ENCODE measurements around the gene FES. TPM values are rescaled to one million over a fixed set of nuclear protein-coding genes. Genes with fewer than 3 reads are reported as not detected.

Gene FES
- total and polyA plus RNA-seq, 2 donors (not counting 1 experiment from before 2014, with no cell fraction given), result 5.5 to 31.2 TPM

DNA sequence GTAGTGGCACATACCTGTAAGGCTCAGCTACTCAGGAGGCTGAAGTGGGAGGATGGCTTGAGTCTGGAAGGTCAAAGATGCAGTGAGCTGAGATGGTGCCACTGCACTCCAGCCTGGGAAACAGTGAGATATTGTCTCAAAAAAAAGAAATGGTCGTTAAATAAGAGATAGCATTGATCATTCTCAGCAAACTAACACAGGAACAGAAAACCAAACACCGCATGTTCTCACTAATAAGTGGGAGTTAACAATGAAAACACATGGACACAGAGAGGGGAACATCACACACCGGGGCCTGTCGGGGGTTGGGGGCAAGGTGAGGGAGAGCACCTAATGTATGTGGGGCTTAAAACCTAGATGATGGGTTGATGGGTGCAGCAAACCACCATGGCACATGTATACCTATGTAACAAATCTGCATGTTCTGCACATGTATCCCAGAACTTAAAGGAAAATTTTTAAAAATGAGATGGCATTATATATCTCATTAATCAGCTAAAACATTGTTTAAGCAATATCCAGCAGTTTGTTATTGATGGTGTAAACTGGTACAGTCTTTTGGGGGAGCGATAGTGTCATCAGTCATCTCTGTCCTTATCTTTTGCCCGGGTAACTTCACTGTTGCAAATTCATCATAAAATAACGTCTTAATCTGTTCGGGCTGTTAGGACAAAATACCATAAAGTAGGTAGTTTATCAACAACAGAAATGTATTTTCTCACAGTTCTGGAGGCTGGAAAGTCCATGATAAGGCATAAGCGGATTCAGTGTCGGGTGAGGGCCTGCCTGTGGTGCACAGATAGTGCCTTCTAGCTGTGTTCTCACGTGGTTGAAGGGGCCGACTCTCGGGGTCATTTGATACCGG is 17.1 kb downstream of the FES start:
- no peaks in the 10 kb centered on the region for H3K9me3 ChIP-seq (ENCODE audit: control insufficient read depth, insufficient read depth, low read depth, low read length)
- H3K4me3 ChIP-seq (replicated peaks in 1 of 4; ENCODE audit: control extremely low read depth in 1 of 4, insufficient read depth in 1 of 4, low read depth in 3 of 4, low read length in 4 of 4), result peak overlapping the region in 2 of 4 experiments; percentile 70 to 75
- no peak overlapping the region for H3K27ac ChIP-seq (ENCODE audit: insufficient read depth, low read length)
- no peak for TF ChIP-seq EZH2 (IDR thresholded peaks at IDR 0.05; ENCODE audit: low read length, missing control alignments)
- TF ChIP-seq, protein P1, sequence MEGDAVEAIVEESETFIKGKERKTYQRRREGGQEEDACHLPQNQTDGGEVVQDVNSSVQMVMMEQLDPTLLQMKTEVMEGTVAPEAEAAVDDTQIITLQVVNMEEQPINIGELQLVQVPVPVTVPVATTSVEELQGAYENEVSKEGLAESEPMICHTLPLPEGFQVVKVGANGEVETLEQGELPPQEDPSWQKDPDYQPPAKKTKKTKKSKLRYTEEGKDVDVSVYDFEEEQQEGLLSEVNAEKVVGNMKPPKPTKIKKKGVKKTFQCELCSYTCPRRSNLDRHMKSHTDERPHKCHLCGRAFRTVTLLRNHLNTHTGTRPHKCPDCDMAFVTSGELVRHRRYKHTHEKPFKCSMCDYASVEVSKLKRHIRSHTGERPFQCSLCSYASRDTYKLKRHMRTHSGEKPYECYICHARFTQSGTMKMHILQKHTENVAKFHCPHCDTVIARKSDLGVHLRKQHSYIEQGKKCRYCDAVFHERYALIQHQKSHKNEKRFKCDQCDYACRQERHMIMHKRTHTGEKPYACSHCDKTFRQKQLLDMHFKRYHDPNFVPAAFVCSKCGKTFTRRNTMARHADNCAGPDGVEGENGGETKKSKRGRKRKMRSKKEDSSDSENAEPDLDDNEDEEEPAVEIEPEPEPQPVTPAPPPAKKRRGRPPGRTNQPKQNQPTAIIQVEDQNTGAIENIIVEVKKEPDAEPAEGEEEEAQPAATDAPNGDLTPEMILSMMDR (conservative IDR thresholded peaks at IDR 0.05 in 1 of 2, IDR thresholded peaks at IDR 0.05 in 1 of 2; ENCODE audit: low read depth in 1 of 2, low read length in 2 of 2), result no peak
- H3K27me3 ChIP-seq (ENCODE audit: control insufficient read depth, insufficient read depth, low read length), result no peaks in the 10 kb centered on the region
- H3K9ac ChIP-seq (ENCODE audit: insufficient read depth, low read length), result no peak overlapping the region
- H2AFZ ChIP-seq (ENCODE audit: low read length), result peak overlapping the region; percentile 19
- no peaks in the 10 kb centered on the region for H4K20me1 ChIP-seq (ENCODE audit: control insufficient read depth, extremely low read depth, insufficient read depth, low read length)
- no peaks in the 10 kb centered on the region for H3K4me1 ChIP-seq (ENCODE audit: control insufficient read depth, extremely low read depth, insufficient read depth, low read length)
- H3K36me3 ChIP-seq (ENCODE audit: control insufficient read depth, insufficient read depth, low read length), result peaks cover 8% of the 10 kb centered on the region
- no peak for DNase-seq (ENCODE audit: low read depth in 2 of 2)
- peak overlapping the region; percentile 86 for H3K4me2 ChIP-seq (ENCODE audit: extremely low read depth, insufficient read depth, low read length)
- H3K79me2 ChIP-seq (ENCODE audit: control insufficient read depth, insufficient read depth, low read length), result no peaks in the 10 kb centered on the region

DNA sequence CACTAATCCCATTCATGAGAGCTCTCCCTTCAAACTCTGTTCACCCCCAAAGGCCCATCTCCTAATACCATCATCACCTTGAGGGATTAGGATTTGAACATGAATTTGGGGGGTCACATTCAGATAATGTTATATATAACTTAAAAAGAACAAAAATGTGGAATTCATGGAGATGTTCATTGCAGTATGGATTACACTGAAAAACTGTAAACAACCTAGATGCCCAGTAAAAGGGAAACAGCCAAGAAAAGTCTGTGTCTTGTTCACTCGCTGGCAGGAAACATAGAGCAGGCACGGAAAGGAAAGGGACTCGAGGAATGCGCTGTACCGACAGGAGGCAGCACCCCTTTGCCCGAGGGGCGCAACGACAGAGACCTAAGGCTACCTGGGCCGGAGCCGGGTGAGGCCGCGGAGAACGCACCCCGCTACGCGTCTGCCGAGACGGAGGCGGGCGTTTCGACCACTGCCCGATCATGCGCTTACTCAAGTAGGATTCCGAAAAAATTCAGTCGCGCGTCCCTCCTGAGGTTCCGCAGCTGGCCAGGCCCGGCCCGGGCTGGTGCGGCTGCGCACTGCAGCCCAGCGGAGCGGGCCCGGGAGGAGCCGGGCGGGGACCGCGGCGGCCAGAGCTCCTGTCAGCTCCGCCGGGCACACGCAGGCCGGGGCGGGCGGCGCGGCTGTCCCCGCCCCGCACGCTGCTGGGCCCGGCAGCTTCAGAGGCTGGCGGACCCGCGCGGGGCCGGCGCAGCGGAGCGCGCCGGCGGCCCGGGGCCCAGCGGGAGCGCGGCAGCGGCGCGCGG is 17.9 kb downstream of the FES start:
- H3K36me3 ChIP-seq (ENCODE audit: control insufficient read depth, insufficient read depth, low read length), result peaks cover 12% of the 10 kb centered on the region
- no peak for TF ChIP-seq EZH2 (IDR thresholded peaks at IDR 0.05; ENCODE audit: low read length, missing control alignments)
- TF ChIP-seq, protein P1 (conservative IDR thresholded peaks at IDR 0.05 in 1 of 2, IDR thresholded peaks at IDR 0.05 in 1 of 2; ENCODE audit: low read depth in 1 of 2, low read length in 2 of 2), result peak; percentile 81 to 87
- H3K9ac ChIP-seq (ENCODE audit: insufficient read depth, low read length), result peak overlapping the region; percentile 70
- DNase-seq (ENCODE audit: low read depth in 2 of 2), result peak; percentile 77 to 79
- H3K27ac ChIP-seq (ENCODE audit: insufficient read depth, low read length), result peak overlapping the region; percentile 71
- no peaks in the 10 kb centered on the region for H3K9me3 ChIP-seq (ENCODE audit: control insufficient read depth, insufficient read depth, low read depth, low read length)
- H4K20me1 ChIP-seq (ENCODE audit: control insufficient read depth, extremely low read depth, insufficient read depth, low read length), result no peaks in the 10 kb centered on the region
- peak overlapping the region; percentile 91 for H2AFZ ChIP-seq (ENCODE audit: low read length)
- peak overlapping the region; percentile 56 to 82 (median 76) for H3K4me3 ChIP-seq (replicated peaks in 1 of 4; ENCODE audit: control extremely low read depth in 1 of 4, insufficient read depth in 1 of 4, low read depth in 3 of 4, low read length in 4 of 4)
- no peaks in the 10 kb centered on the region for H3K79me2 ChIP-seq (ENCODE audit: control insufficient read depth, insufficient read depth, low read length)
- no peaks in the 10 kb centered on the region for H3K27me3 ChIP-seq (ENCODE audit: control insufficient read depth, insufficient read depth, low read length)
- H3K4me1 ChIP-seq (ENCODE audit: control insufficient read depth, extremely low read depth, insufficient read depth, low read length), result no peaks in the 10 kb centered on the region
- H3K4me2 ChIP-seq (ENCODE audit: extremely low read depth, insufficient read depth, low read length), result peak overlapping the region; percentile 86
